GM06990 (cell line): Measurements from ENCODE around the gene FAM167B.

Experiments used
- DNase-seq: peaks from one replicate; pipeline ENCODE4 v3.0.0-alpha.2; 2011; ENCODE audit not compliant: insufficient read length; ENCODE audit errors: extremely low read depth
- H3K27me3 ChIP-seq: replicated peaks from 2 replicates; pipeline ENCODE4 v1.6.0; 2011; ENCODE audit warnings: low read length; ENCODE audit not compliant: control insufficient read depth, insufficient read depth
- H3K36me3 ChIP-seq: 2 replicates; pipeline ENCODE4 v1.5.1; 2011; ENCODE audit warnings: low read length; ENCODE audit not compliant: control insufficient read depth, insufficient read depth
- H3K4me3 ChIP-seq: replicated peaks from 2 replicates; pipeline ENCODE4 v1.5.1; 2011; ENCODE audit warnings: low read depth, mild to moderate bottlenecking, control low read depth, low read length
- TF ChIP-seq, protein P1 (sequence below): IDR thresholded peaks from 2 replicates; pipeline ENCODE4 v1.5.1; 2011; ENCODE audit warnings: low read length, control low read depth, mild to moderate bottlenecking, inconsistent platforms; ENCODE audit not compliant: insufficient read depth, poor library complexity, severe bottlenecking

FAM167B gene

DNA sequence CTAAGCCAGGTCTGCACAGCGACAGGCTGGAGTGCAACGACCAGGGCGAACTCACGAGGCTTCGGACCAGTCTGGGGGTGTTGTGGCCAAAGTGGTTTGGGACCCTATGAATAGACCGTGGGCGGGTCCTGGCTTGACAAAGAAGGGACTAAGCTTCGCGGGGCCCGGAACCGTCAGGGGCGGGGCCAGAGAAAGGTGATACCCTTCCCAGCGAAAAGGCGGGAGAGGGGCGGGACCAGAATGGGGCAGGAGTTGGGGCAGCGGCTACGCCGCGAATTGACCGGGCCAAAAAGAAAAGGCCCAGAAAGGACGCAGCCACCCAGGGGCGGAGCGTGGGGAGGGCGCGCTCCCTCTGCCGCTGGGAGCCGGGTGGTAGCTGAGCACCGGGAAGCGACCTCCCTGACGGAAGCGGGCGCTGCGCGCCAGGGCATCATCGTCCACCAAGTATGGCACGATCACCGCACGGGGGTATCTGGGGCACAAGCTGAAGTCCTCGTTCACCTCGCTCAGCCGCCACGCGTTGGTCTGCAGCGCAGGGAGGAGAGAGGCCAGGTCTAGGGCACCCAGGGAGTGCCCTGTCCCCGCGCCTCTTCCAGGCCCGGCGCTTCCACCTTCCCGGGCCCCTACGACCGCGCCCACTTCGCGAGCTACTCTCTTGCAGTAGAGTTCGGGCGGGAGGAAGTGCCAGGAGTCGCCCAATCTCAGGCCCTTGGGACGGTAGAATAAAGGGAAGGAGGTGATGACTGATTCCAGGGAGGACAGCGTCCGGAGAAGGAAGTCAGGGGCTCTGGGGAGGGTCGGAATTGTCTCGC is 6.7 kb upstream of the FAM167B start:
- Histone ChIP-seq H3K4me3 (peak overlapping the region; percentile 68), H3K27me3 (no peaks in the 10 kb centered on the region), H3K36me3 (no peaks in the 10 kb centered on the region)
- DNase-seq = peak; percentile 72
- TF ChIP-seq, protein P1, sequence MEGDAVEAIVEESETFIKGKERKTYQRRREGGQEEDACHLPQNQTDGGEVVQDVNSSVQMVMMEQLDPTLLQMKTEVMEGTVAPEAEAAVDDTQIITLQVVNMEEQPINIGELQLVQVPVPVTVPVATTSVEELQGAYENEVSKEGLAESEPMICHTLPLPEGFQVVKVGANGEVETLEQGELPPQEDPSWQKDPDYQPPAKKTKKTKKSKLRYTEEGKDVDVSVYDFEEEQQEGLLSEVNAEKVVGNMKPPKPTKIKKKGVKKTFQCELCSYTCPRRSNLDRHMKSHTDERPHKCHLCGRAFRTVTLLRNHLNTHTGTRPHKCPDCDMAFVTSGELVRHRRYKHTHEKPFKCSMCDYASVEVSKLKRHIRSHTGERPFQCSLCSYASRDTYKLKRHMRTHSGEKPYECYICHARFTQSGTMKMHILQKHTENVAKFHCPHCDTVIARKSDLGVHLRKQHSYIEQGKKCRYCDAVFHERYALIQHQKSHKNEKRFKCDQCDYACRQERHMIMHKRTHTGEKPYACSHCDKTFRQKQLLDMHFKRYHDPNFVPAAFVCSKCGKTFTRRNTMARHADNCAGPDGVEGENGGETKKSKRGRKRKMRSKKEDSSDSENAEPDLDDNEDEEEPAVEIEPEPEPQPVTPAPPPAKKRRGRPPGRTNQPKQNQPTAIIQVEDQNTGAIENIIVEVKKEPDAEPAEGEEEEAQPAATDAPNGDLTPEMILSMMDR = peak; percentile 47

- peak overlapping the region; percentile 68 for H3K4me3 ChIP-seq
- no peaks in the 10 kb centered on the region for H3K27me3 ChIP-seq
- no peaks in the 10 kb centered on the region for H3K36me3 ChIP-seq
- DNase-seq = peak; percentile 75
- TF ChIP-seq, protein P1 = no peak
Observed at GRCh38 chr1:32241001-32241763, 5.8 kb upstream of the FAM167B start.

- Histone ChIP-seq H3K36me3 (no peaks in the 10 kb centered on the region), H3K4me3 (no peak overlapping the region), H3K27me3 (no peaks in the 10 kb centered on the region)
- peak; percentile 33 for DNase-seq
- TF ChIP-seq, protein P1 = no peak
Observed at GRCh38 chr1:32242341-32242851, 4.6 kb upstream of the FAM167B start.

DNA sequence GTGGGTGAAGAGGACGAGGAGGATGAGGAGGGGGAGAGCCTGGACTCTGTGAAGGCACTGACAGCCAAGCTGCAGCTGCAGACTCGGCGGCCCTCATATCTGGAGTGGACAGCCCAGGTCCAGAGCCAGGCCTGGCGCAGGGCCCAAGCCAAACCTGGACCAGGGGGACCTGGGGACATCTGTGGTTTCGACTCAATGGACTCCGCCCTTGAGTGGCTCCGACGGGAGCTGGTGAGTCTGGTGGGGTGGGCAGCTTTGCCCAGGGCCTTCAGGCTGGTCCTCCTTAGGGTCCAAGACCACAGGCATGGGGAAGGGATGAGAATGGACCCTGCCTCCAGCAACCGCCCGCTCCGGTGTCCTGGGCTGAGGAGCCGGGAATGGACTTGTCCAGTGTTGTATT is 430 bp downstream of the FAM167B start:
- TF ChIP-seq, protein P1 = no peak
- H3K27me3 ChIP-seq = no peaks in the 10 kb centered on the region
- no peak for DNase-seq
- H3K36me3 ChIP-seq = no peaks in the 10 kb centered on the region
- no peak overlapping the region for H3K4me3 ChIP-seq

- no peaks in the 10 kb centered on the region for H3K36me3 ChIP-seq
- TF ChIP-seq, protein P1 = peak; percentile 98
- no peak overlapping the region; the same call in 1 of the 2 replicates for H3K4me3 ChIP-seq
- peak; percentile 88 for DNase-seq
- no peaks in the 10 kb centered on the region for H3K27me3 ChIP-seq
Observed at GRCh38 chr1:32247983-32248889, 1.2 kb downstream of the FAM167B start.
